Measurements from ENCODE around the gene ZNF664. TPM values are rescaled to one million over a fixed set of nuclear protein-coding genes. Genes with fewer than 3 reads are reported as not detected.

ZNF664 gene
- total RNA-seq, 4 donors from 2014 or later = 53.7 to 78.0 (median 73.3) TPM

DNA sequence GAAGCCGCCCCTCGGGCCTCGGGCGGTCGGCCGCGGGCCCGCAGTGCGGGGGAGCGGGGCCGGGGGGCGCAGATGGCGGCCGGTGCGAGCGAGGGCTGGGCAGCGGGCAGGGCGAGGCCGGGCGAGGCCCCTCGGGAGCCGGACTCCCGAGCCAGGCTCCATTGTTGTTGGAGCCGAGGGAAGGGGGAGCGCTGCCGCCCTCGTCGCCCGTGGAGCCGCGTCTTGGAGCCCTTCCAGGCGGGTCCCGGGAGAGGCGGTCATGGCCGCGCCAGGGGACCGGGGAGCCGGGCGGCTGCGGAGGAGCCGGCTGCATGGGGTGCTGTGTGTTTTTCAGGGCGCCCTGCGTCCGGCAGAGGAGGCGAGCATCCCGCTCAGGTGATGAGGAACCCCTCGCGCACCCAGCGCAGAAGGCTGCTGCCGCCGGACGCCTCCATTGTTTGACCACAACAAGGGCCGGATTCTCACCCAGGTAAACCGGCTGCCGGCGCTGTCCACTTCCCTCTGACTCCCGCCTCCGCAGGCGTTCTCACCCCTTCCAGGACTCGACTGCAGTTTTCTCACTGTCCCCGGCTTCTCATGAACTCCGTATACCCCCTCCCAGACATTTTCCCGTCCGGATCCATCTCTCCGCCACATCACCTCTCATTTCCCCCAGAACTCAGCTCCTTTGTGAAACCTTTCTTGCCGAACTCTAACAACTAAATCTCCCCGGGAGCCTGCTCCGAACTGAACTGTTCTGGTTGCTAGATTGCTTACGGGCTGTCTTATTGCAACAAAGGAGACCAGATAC is 732 bp downstream of the ZNF664 start:
- H3K9me3 ChIP-seq = no peaks in the 10 kb centered on the region
- peaks cover 0 to 39% (median 7%) of the 10 kb centered on the region in 4 donors for H3K4me1 ChIP-seq
- no peak for DNase-seq (ENCODE audit: low spot score in 2 of 2)
- peak overlapping the region; percentile 81 to 96 (median 86) for H3K27ac ChIP-seq
- WGBS, 2 donors = 2 to 3% methylated on average over 30 of the region's 69 CpGs
- H3K27me3 ChIP-seq = no peaks in the 10 kb centered on the region
- peaks cover 0 to 11% (median 0%) of the 10 kb centered on the region in 3 donors for H3K36me3 ChIP-seq
- H3K4me3 ChIP-seq = peak overlapping the region; percentile 88 to 99 (median 96)
- TF ChIP-seq, protein P1, sequence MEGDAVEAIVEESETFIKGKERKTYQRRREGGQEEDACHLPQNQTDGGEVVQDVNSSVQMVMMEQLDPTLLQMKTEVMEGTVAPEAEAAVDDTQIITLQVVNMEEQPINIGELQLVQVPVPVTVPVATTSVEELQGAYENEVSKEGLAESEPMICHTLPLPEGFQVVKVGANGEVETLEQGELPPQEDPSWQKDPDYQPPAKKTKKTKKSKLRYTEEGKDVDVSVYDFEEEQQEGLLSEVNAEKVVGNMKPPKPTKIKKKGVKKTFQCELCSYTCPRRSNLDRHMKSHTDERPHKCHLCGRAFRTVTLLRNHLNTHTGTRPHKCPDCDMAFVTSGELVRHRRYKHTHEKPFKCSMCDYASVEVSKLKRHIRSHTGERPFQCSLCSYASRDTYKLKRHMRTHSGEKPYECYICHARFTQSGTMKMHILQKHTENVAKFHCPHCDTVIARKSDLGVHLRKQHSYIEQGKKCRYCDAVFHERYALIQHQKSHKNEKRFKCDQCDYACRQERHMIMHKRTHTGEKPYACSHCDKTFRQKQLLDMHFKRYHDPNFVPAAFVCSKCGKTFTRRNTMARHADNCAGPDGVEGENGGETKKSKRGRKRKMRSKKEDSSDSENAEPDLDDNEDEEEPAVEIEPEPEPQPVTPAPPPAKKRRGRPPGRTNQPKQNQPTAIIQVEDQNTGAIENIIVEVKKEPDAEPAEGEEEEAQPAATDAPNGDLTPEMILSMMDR (IDR thresholded peaks at IDR 0.05) = no peak
- TF ChIP-seq EP300 (IDR thresholded peaks at IDR 0.05) (no peak), POLR2A (IDR thresholded peaks at IDR 0.05) (no peak)

DNA sequence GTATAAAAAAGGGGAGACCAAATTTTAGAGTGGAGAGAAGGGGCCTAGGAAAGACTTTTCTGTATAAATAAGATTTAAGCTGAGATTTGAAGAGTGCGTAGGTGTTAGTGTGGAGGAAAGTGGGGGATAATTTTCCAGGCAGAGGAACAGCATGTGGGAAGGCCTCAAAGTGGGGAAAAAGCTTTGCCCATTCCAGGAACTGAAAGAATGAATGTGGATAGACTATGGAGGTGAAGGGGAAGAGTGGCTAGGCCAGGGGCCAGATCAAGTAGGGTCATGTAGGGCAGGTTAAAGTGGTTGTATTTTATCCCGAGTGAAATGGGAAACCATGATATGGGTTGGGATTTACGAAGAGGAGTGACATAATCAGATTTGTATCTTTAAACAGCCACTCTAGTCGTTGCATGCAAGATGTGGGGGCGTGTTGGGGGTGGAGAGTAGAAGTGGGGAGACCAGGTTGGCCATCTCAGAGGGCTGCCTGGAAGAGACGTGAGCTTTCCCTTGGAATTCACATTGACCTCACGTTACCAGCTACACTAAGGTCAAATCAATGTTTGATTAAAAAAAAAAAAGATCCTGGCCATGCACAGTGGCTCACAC is 3.3 kb downstream of the ZNF664 start:
- H3K4me1 ChIP-seq = peaks cover 0 to 17% (median 6%) of the 10 kb centered on the region in 4 donors
- H3K27me3 ChIP-seq = no peaks in the 10 kb centered on the region
- DNase-seq (ENCODE audit: low spot score in 2 of 2) = no peak
- no peaks in the 10 kb centered on the region for H3K9me3 ChIP-seq
- peaks cover 0 to 11% (median 0%) of the 10 kb centered on the region in 3 donors for H3K36me3 ChIP-seq
- no peak overlapping the region for H3K27ac ChIP-seq
- TF ChIP-seq POLR2A (IDR thresholded peaks at IDR 0.05) = no peak
- TF ChIP-seq, protein P1 (IDR thresholded peaks at IDR 0.05) = no peak
- no peak for TF ChIP-seq EP300 (IDR thresholded peaks at IDR 0.05)
- H3K4me3 ChIP-seq = no peak overlapping the region
- WGBS, 2 donors = 86 to 87% methylated on average over 7 of the region's 7 CpGs

DNA sequence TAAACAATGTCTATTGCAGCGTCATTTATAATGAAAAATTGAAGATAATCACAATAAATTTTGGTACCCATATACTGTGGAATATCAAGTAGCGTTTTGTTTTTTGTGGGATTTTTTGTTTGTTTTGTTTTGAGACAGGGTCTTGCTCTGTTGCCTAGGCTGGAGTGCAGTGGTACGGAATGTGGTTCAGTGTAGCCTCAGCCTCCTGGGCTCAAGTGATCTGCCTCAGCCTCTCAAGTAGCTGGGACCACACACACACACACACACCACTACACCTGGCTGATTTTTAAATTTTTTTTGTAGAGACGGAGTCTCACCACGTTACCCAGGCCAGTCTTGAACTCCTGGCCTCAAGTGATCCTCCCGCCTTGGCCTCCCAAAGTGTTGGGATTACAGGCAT is 6.6 kb downstream of the ZNF664 start:
- 93 to 94% methylated on average over 6 of the region's 6 CpGs for WGBS, 2 donors
- Histone ChIP-seq H3K9me3 (no peaks in the 10 kb centered on the region), H3K27me3 (no peaks in the 10 kb centered on the region), H3K36me3 (peaks cover 0 to 23% (median 0%) of the 10 kb centered on the region in 3 donors), H3K4me1 (peaks cover 0 to 29% (median 3%) of the 10 kb centered on the region in 4 donors), H3K27ac (no peak overlapping the region), H3K4me3 (no peak overlapping the region)
- no peak for TF ChIP-seq EP300 (IDR thresholded peaks at IDR 0.05)
- TF ChIP-seq POLR2A (IDR thresholded peaks at IDR 0.05) = no peak
- TF ChIP-seq, protein P1 (IDR thresholded peaks at IDR 0.05) = no peak
- DNase-seq (ENCODE audit: low spot score in 2 of 2) = no peak

DNA sequence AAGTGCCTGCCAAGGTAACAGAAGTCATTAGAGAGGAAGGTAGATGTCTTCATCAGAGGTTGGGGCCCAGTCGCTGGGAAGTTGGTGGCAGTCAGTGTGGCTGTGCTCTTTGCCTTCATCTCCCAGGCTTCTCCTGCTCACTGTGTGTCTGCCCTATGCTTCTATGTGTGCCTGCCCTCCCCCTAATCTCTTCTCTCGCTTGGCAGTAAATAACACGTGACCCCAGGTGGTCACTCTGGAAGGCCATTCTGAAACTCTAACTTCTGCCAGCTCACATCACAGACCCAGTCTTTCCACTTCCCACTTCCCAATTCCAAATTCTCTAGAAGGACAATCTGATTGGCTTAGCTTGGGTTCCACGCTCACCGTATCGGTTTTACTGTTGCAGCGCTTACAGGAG is 9.3 kb downstream of the ZNF664 start:
- Histone ChIP-seq H3K27me3 (no peaks in the 10 kb centered on the region), H3K27ac (no peak overlapping the region), H3K36me3 (peaks cover 0 to 12% (median 0%) of the 10 kb centered on the region in 3 donors), H3K4me3 (no peak overlapping the region), H3K4me1 (peaks cover 0 to 49% (median 7%) of the 10 kb centered on the region in 4 donors), H3K9me3 (no peaks in the 10 kb centered on the region)
- no peak for DNase-seq (ENCODE audit: low spot score in 2 of 2)
- WGBS, 2 donors = 89 to 90% methylated on average over 7 of the region's 7 CpGs
- TF ChIP-seq POLR2A (IDR thresholded peaks at IDR 0.05) (no peak), EP300 (IDR thresholded peaks at IDR 0.05) (no peak)
- TF ChIP-seq, protein P1 (IDR thresholded peaks at IDR 0.05) = no peak

All from tibial nerve (tissue), 4 donors.